Cardiac septum (tissue), 1 donor: ENCODE results near the gene IQCF6. TPM values are rescaled to one million over a fixed set of nuclear protein-coding genes. Genes with fewer than 3 reads are reported as not detected.
"Not testable (repeated sequence)": the region's sequence is repeated elsewhere in the genome, so short reads cannot be mapped to it uniquely, and the experiment has no call there.

ENCODE experiments used
- DNase-seq: peaks from one replicate; pipeline ENCODE4 v3.0.0-alpha.2; 2020; ENCODE audit warnings: low spot score
- intact Hi-C: fragments of 100-400 bp; cut with DNase I; formaldehyde crosslinking; loops from one replicate; pipeline ENCODE4 v1.14.0; 2022
- total RNA-seq: library from RNA; stranded (reverse); fragmentation: NEBNext Ultra II Directional; extraction: Animal tissue kit (Norgen Biotek cat#: 25700); gene quantifications from one replicate; pipeline ENCODE4 v1.2.1, GENCODE V29; 2021
- donor health status: DM: no; HTN: no; CAD: no.

IQCF6 gene
- total RNA-seq, 1 donor from 2014 or later: not detected

GRCh38 chr3:51778554-51778953 is 483 bp downstream of the IQCF6 start:
- DNase-seq: no peak
- intact Hi-C loops: no loop called here

DNA sequence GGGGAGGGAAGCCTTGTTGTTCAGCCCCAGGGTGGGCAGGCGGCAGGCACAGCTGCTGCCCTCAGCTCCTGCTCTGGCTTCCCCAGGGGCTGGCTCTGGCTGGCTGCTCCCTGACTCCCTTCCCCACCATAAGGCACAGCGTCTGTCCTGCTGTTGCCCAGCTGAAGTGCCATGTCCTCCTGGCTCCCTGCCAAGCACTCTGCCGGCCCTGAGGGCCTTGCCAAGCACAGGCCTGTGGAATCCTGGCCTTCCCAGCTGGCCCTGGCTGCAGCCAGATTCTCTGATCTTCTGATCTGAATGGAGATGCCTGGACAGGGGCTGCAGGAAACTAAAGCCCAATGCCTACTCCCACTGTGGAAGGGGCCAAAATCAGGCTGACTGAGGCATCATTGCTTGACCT is 1.1 kb downstream of the IQCF6 start:
- intact Hi-C loops: no loop called here
- no peak for DNase-seq

DNA sequence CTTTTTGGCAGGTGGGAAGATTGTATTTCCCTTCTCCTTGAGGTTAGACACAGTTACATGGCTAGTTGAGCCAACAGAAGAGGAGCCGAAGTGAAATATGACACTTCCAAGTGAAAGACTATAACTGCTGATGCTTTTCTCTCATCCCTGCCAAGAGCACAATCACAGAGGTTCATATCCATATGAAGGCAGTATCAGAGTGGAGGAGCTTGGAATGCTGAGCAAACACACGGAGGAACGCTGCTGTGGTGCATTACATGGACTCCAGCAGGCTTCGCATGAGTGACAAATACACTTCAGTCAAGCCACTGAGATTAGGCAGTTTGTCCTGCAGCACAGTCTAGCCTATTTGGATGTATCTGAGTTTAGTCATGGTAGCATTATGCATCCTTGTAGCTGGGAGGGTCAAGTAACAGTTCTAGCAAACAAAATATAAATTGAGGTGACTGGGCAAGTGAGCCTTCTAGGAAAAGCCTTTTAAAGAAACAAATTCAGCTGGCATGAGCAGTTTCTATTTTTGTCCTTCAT is 5.4 kb downstream of the IQCF6 start:
- intact Hi-C loops: no loop called here

GRCh38 chr3:51759203-51759602 is 19.8 kb downstream of the IQCF6 start:
- DNase-seq: no peak
- intact Hi-C loops: no loop called here

More for the DNA sequence above, 5.4 kb downstream of the IQCF6 start:
- DNase-seq: no peak

- intact Hi-C loops, DNase-seq: not testable (repeated sequence)
Observed at GRCh38 chr3:51753763-51754750, 25.0 kb downstream of the IQCF6 start.

GRCh38 chr3:51751287-51751686 is 27.8 kb downstream of the IQCF6 start:
- intact Hi-C loops: no loop called here
- DNase-seq: no peak

DNA sequence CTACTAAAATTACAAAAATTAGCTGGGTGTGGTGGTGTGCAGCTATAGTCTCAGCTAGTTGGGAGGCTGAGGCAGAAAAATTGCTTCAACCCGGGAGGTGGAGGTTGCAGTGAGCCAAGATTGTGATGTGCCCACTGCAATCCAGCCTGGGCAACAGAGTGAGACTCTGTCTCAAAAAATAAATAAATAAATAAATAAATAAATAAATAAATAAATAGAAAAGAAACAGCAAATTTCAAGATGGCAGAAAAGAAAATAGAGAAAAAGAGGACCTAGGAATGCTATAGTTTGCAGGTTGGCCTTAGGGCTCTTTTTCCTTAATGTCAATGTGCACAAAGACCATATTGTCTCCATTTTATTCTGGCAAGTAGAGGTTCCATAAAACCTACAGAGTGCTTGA is 28.2 kb downstream of the IQCF6 start:
- intact Hi-C loops: no loop called here
- no peak for DNase-seq

GRCh38 chr3:51748327-51748726 is 30.7 kb downstream of the IQCF6 start:
- DNase-seq: no peak
- intact Hi-C loops: no loop called here

DNA sequence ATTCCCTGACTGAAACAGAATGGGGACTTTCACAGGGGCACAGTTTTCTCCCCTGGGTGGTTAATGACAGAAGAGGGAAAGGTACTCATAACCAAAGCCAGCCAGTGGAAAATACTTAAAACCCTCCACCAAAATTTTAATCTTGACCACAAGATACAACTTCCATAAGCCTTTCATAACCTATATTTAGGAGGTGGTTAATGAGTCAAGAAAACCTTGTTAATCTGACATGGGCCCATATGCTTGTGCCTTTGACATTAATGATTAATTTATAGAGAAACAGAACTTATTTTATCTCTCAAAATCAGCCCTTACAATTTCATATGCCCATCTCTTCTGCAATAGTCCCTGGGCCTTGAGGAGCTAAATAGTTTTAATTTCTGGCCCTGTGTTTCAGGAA is 31.2 kb downstream of the IQCF6 start:
- DNase-seq: no peak
- intact Hi-C loops: no loop called here

GRCh38 chr3:51742978-51743377 is 36.1 kb downstream of the IQCF6 start:
- DNase-seq, intact Hi-C loops: not testable (repeated sequence)

GRCh38 chr3:51742320-51742719 is 36.7 kb downstream of the IQCF6 start:
- DNase-seq, intact Hi-C loops: not testable (repeated sequence)

GRCh38 chr3:51739110-51739509 is 39.9 kb downstream of the IQCF6 start:
- intact Hi-C loops: no loop called here

DNA sequence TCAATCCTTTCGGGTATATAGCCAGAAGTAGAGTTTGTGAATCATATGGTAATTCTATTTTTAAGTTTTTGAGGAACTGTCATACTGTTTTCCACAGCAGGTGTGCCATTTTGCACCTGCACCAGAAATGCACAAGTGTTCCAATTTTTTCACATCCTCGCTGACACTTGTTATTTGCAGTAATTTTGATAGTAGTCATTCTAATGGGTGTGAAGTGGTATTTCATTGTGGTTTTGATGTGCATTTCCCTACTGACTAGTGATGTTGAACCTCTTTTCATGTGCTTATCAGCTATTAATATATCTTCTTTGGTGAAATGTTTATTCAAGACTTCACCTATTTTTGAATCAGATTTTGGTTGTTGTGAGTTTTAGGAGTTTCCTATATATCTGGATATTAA is 43.1 kb downstream of the IQCF6 start:
- intact Hi-C loops: no loop called here
- DNase-seq: no peak

More at GRCh38 chr3:51739110-51739509, 39.9 kb downstream of the IQCF6 start:
- DNase-seq: no peak

DNA sequence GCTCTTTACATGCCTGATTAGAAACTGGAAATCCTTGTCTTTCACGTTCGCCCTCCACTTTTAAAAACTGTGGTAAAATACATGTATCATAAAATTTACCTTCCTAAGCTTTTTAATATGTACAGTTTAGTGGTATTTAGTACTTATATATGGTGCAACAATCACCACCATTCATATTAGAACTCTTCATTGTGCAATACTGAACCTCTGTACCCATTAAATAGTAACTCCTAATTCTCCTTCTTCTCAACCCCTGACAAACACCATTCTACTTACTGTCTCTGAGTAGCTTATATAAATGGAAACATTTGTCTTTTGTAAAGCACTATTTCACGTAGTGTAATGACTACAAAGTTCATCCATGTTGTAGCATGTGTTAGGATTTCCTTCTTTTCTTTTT is 44.0 kb downstream of the IQCF6 start:
- intact Hi-C loops: no loop called here
- DNase-seq: no peak

GRCh38 chr3:51734572-51734907 is 44.5 kb downstream of the IQCF6 start:
- intact Hi-C loops: no loop called here
- DNase-seq: no peak

DNA sequence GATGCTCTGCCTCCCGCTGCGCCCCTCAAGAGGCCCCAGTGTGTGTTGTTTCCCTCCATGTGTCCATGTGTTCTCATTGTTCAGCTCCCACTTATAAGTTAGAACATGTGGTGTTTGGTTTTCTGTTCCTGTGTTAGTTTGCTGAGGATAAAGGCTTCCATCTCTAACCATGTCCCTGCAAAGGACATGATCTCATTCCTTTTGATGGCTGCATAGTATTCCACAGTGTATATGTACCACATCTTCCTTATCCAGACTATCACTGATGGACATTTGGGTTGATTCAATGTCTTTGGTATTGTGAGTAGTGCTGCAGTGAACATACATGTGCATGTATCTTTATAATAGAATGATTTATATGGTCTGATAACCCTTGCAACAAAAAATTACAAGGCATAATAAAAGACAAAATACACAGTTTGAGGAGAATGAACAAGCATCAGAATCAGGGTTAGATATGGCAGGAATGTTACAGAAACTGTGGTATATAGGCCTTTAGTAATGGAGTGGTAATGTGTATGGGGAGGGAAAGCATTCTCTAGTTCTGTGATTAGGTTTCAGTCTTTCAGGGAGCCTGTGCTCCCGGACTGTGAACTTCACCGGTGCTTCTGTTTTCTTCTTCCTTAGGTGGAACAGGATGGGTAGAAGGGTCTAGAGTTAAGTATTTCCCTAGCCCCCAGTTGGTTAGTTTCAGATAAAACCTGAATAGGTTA is 45.0 kb downstream of the IQCF6 start:
- intact Hi-C loops: no loop called here

DNA sequence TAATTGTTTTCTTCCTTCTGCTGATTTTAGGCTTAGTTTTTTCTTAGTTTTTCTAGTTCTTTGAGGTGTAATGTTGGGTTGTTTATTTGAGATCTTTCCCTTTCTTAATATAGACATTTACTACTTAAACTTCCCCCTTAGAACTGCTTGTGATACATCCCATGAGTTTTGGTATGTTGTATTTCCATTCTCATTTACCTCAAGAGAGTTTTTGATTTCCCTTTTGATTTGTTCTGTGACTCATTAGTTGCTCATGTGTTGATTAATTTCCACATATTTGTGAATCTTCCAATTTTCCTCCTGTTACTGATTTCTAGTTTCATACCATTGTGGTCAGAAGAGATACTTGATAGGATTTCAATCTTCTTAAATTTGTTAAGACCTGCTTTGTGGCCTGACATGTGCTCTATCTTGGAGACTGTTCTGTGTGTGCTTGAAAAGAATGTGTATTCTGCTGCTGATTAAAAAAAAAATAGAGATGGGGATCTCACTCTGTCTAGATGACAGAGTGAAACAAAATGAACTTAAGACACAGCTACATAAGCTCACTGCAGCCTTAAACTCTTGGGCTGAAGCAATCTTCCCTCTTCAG is 49.9 kb downstream of the IQCF6 start:
- no peak for DNase-seq
- intact Hi-C loops: no loop called here

More for the DNA sequence above, 45.0 kb downstream of the IQCF6 start:
- DNase-seq: no peak
